ENCODE results near the gene SCUBE1.

The SCUBE1 gene

DNA sequence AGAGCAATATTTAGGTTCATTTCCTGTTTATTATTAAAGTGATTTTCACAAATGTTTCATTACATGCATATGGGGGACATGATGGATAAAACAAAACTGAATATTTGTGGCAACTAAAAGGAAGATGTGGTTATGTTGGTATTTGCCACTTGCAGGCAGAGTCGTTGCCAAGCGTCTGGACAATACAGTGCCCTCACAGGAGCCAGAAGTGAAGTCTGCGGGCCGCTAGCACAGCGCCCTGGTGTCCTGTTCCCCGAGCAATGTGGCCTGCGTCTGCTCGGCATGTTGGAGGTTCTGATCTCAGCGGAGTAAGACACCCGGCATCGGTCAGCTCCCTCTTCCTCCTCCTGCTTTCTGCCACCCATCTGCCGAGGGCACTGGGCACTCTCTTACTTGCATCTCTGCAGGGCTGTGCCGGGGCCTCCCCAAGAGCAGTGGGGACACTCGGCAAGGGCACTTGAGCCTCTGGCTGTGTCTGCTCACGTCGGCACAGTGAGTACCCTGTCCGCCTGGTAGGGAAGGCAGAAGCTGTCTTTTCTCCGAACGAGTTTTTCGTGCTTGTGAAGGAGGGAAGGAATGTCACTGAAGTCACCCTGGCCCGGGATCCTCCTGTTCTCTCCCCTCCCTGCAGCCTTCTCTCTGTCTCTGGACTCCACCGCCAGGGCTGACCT, 145.8 kb downstream of the SCUBE1 start:
- H3K18ac ChIP-seq (ENCODE audit: low read length): peak overlapping the region; percentile 61
- DNase-seq (ENCODE audit: low spot score): no peak
- H3K9me3 ChIP-seq (replicated peaks in 1 of 2; ENCODE audit: control insufficient read depth in 2 of 2, insufficient read depth in 1 of 2, low read depth in 1 of 2, low read length in 2 of 2): peaks cover 0 to 8% of the 10 kb centered on the region in 2 donors
- no peak overlapping the region for H3K4me2 ChIP-seq (ENCODE audit: insufficient read depth, low read length, poor library complexity, severe bottlenecking)
- H3K4me3 ChIP-seq (ENCODE audit: low read length in 2 of 2): no peak overlapping the region
- no peak overlapping the region for H2AK5ac ChIP-seq (ENCODE audit: low read depth, low read length)
- H2BK12ac ChIP-seq (ENCODE audit: low read length): no peak overlapping the region
- H3K36me3 ChIP-seq (replicated peaks in 1 of 2; ENCODE audit: control insufficient read depth in 2 of 2, insufficient read depth in 2 of 2, low read length in 2 of 2): peaks cover 0 to 21% of the 10 kb centered on the region in 2 donors
- H2BK120ac ChIP-seq (ENCODE audit: low read depth, low read length): no peak overlapping the region
- no peak overlapping the region for H4K91ac ChIP-seq (ENCODE audit: low read depth, low read length, poor library complexity)
- no peak overlapping the region for H2BK15ac ChIP-seq (ENCODE audit: low read length)
- no CpG with 5 or more reads among the region's 22 CpGs for WGBS, 2 donors (ENCODE audit: extremely low coverage in 2 of 2, insufficient read length in 2 of 2, insufficient replicate concordance in 1 of 2)
- H3K27me3 ChIP-seq (ENCODE audit: control insufficient read depth in 3 of 3, insufficient read depth in 3 of 3, low read depth in 1 of 3, low read length in 3 of 3): peaks cover 0 to 18% (median 0%) of the 10 kb centered on the region in 3 experiments
- no peak overlapping the region for H4K8ac ChIP-seq (ENCODE audit: low read depth, low read length)
- no peak overlapping the region for H3K27ac ChIP-seq (replicated peaks; ENCODE audit: low read length)
- H3K4ac ChIP-seq (ENCODE audit: low read length): no peak overlapping the region
- H3K9ac ChIP-seq (ENCODE audit: low read depth, low read length, poor library complexity): no peak overlapping the region
- no peak overlapping the region for H3K23ac ChIP-seq (ENCODE audit: low read depth, low read length, poor library complexity)
- H3K14ac ChIP-seq (ENCODE audit: low read length): no peak overlapping the region
- H3K4me1 ChIP-seq (ENCODE audit: control insufficient read depth in 2 of 2, insufficient read depth in 1 of 2, low read depth in 1 of 2, low read length in 2 of 2): no peaks in the 10 kb centered on the region
- no peaks in the 10 kb centered on the region for H3K79me1 ChIP-seq (ENCODE audit: low read depth, low read length)
- H2BK5ac ChIP-seq (ENCODE audit: low read length): no peak overlapping the region
- H2AFZ ChIP-seq (ENCODE audit: low read length): peak overlapping the region; percentile 65

DNA sequence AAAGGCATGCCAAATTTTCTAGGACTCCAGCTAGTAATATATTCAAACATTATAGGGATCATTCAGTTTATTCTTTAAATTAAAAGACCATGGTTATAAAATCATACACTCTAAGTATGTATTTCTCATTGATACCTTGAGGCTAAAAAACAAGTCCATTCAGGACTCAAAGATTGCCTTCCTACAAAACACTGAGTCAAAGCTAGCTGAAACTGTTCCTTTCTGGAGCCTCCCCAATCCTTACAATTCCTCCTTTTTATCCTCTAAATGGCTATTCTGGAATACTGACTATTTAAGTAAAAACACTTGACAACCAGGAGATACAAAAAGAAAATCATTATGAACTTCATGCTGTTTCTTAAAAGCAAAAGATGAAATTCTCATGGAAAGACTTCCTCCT, 151.3 kb downstream of the SCUBE1 start:
- no peak overlapping the region for H3K14ac ChIP-seq (ENCODE audit: low read length)

DNA sequence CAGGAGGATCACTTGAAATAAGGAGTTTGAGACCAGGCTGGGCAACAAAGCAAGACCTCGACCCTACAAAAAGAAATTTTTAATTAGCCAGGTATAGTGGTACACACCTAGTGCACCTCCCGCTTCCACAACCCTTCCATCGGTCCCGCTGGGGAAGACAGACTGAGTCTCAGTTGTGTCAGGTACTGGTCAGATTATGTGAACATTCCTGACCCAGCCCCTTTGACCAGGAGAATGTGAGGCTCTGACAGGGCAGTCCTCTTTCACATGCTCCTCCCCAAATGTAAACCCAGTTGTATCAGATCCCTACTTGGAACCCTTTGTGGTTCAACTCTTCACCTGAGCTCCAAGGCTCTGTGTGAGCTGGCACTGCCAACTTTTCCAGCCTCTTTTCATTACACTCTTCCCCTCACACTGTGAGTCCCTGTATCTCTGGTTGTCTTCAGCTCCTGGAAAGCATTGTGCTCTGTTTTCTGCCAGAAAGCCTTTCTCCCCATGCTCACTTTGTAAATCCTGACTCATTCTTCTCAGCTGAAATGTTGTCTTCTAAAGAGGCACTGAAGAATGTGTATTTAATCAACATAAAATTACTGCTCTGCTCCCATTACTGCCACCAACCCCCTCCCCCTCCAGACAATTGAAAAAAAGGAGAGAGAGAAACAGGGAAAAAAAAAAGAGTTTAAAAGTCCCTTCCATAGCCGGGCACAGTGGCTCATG, 154.2 kb downstream of the SCUBE1 start:
- Histone ChIP-seq H2BK5ac (ENCODE audit: low read length) (no peak overlapping the region), H3K4me2 (ENCODE audit: insufficient read depth, low read length, poor library complexity, severe bottlenecking) (no peak overlapping the region), H3K4me1 (ENCODE audit: control insufficient read depth in 2 of 2, insufficient read depth in 1 of 2, low read depth in 1 of 2, low read length in 2 of 2) (peaks cover 10 to 14% of the 10 kb centered on the region in 2 donors), H3K23ac (ENCODE audit: low read depth, low read length, poor library complexity) (no peak overlapping the region), H2BK120ac (ENCODE audit: low read depth, low read length) (no peak overlapping the region), H3K27me3 (ENCODE audit: control insufficient read depth in 3 of 3, insufficient read depth in 3 of 3, low read depth in 1 of 3, low read length in 3 of 3) (no peaks in the 10 kb centered on the region), H3K36me3 (replicated peaks in 1 of 2; ENCODE audit: control insufficient read depth in 2 of 2, insufficient read depth in 2 of 2, low read length in 2 of 2) (no peaks in the 10 kb centered on the region), H3K9me3 (replicated peaks in 1 of 2; ENCODE audit: control insufficient read depth in 2 of 2, insufficient read depth in 1 of 2, low read depth in 1 of 2, low read length in 2 of 2) (peaks cover 2 to 6% of the 10 kb centered on the region in 2 donors), H2AFZ (ENCODE audit: low read length) (peak overlapping the region; percentile 86), H4K8ac (ENCODE audit: low read depth, low read length) (no peak overlapping the region), H3K18ac (ENCODE audit: low read length) (no peak overlapping the region), H2BK15ac (ENCODE audit: low read length) (no peak overlapping the region), H3K79me1 (ENCODE audit: low read depth, low read length) (peaks cover 7% of the 10 kb centered on the region), H4K91ac (ENCODE audit: low read depth, low read length, poor library complexity) (no peak overlapping the region), H3K4ac (ENCODE audit: low read length) (no peak overlapping the region), H3K9ac (ENCODE audit: low read depth, low read length, poor library complexity) (no peak overlapping the region), H3K4me3 (ENCODE audit: low read length in 2 of 2) (no peak overlapping the region), H3K27ac (replicated peaks; ENCODE audit: low read length) (no peak overlapping the region), H2BK12ac (ENCODE audit: low read length) (no peak overlapping the region), H3K14ac (ENCODE audit: low read length) (no peak overlapping the region), H2AK5ac (ENCODE audit: low read depth, low read length) (no peak overlapping the region)
- DNase-seq (ENCODE audit: low spot score): no peak
- WGBS, 2 donors (ENCODE audit: extremely low coverage in 2 of 2, insufficient read length in 2 of 2, insufficient replicate concordance in 1 of 2): no CpG with 5 or more reads among the region's 5 CpGs

More for the DNA sequence above, 151.3 kb downstream of the SCUBE1 start:
- no peak overlapping the region for H4K8ac ChIP-seq (ENCODE audit: low read depth, low read length)
- H3K4ac ChIP-seq (ENCODE audit: low read length): no peak overlapping the region
- H3K9me3 ChIP-seq (replicated peaks in 1 of 2; ENCODE audit: control insufficient read depth in 2 of 2, insufficient read depth in 1 of 2, low read depth in 1 of 2, low read length in 2 of 2): peaks cover 5 to 6% of the 10 kb centered on the region in 2 donors
- H3K4me3 ChIP-seq (ENCODE audit: low read length in 2 of 2): no peak overlapping the region
- H2BK12ac ChIP-seq (ENCODE audit: low read length): no peak overlapping the region
- peaks cover 0 to 4% of the 10 kb centered on the region in 2 donors for H3K4me1 ChIP-seq (ENCODE audit: control insufficient read depth in 2 of 2, insufficient read depth in 1 of 2, low read depth in 1 of 2, low read length in 2 of 2)
- no peak for DNase-seq (ENCODE audit: low spot score)
- no peaks in the 10 kb centered on the region for H3K79me1 ChIP-seq (ENCODE audit: low read depth, low read length)
- H3K27me3 ChIP-seq (ENCODE audit: control insufficient read depth in 3 of 3, insufficient read depth in 3 of 3, low read depth in 1 of 3, low read length in 3 of 3): no peaks in the 10 kb centered on the region
- no peaks in the 10 kb centered on the region for H3K36me3 ChIP-seq (replicated peaks in 1 of 2; ENCODE audit: control insufficient read depth in 2 of 2, insufficient read depth in 2 of 2, low read length in 2 of 2)
- H2BK15ac ChIP-seq (ENCODE audit: low read length): no peak overlapping the region
- no peak overlapping the region for H3K23ac ChIP-seq (ENCODE audit: low read depth, low read length, poor library complexity)
- H4K91ac ChIP-seq (ENCODE audit: low read depth, low read length, poor library complexity): no peak overlapping the region
- no peak overlapping the region for H2AFZ ChIP-seq (ENCODE audit: low read length)
- no peak overlapping the region for H2BK5ac ChIP-seq (ENCODE audit: low read length)
- H2AK5ac ChIP-seq (ENCODE audit: low read depth, low read length): no peak overlapping the region
- H3K18ac ChIP-seq (ENCODE audit: low read length): no peak overlapping the region
- no peak overlapping the region for H3K27ac ChIP-seq (replicated peaks; ENCODE audit: low read length)
- no peak overlapping the region for H3K9ac ChIP-seq (ENCODE audit: low read depth, low read length, poor library complexity)
- no peak overlapping the region for H2BK120ac ChIP-seq (ENCODE audit: low read depth, low read length)
- H3K4me2 ChIP-seq (ENCODE audit: insufficient read depth, low read length, poor library complexity, severe bottlenecking): no peak overlapping the region

Measured in neuronal stem cell (in vitro differentiated cells).